Astrocyte of the spinal cord (primary cell): Measurements from ENCODE around the gene EVI5.

Experiments
- DNase-seq: peaks from one replicate; pipeline ENCODE4 v3.0.0; 2011; ENCODE audit warnings: low read depth, low spot score
- H3K4me3 ChIP-seq: 2 replicates; pipeline ENCODE4 v1.5.1; 2011; ENCODE audit warnings: low read depth, mild to moderate bottlenecking, low read length, moderate library complexity
- CTCF ChIP-seq: IDR thresholded peaks from 2 replicates; pipeline ENCODE4 v1.5.1; 2012; ENCODE audit warnings: low read depth, mild to moderate bottlenecking, low read length, inconsistent platforms
- in situ Hi-C: cut with HindIII; loops from 2 replicates; pipeline ENCODE4 v1.10.0; 2017; ENCODE audit warnings: low sequenced_read_pairs

The EVI5 gene

GRCh38 chr1:92488832-92489231, 296.1 kb downstream of the EVI5 start:
- DNase-seq, result no peak
- in situ Hi-C loops, result no loop called here
- no peak for TF ChIP-seq CTCF
- H3K4me3 ChIP-seq, result no peak overlapping the region

GRCh38 chr1:92488416-92488815, 296.5 kb downstream of the EVI5 start:
- in situ Hi-C loops, result no loop called here
- no peak overlapping the region for H3K4me3 ChIP-seq
- no peak for TF ChIP-seq CTCF

GRCh38 chr1:92487078-92487605, 297.8 kb downstream of the EVI5 start:
- no peak overlapping the region for H3K4me3 ChIP-seq
- in situ Hi-C loops, result no loop called here
- TF ChIP-seq CTCF, result no peak
- DNase-seq, result no peak

More at GRCh38 chr1:92488416-92488815, 296.5 kb downstream of the EVI5 start:
- no peak for DNase-seq

- no peak for DNase-seq
- peak within 1 kb of the TSS; percentile 40 for H3K4me3 ChIP-seq
- TF ChIP-seq CTCF, result no peak
- in situ Hi-C loops, result no loop called here
These were observed 298.4 kb downstream of the EVI5 start, which contains the start of gene GFI1 for GRCh38 chr1:92486251-92487077. Gene GFI1 (minus strand): TSS chr1:92486925. CDS start chr1:92483487, 3,438 bp downstream.

- peak; percentile 46 for TF ChIP-seq CTCF
- in situ Hi-C loops, result no loop called here
- peak; percentile 35 for DNase-seq
These were observed 299.3 kb downstream of the EVI5 start for GRCh38 chr1:92485381-92486250.

More at GRCh38 chr1:92485381-92486250, 299.3 kb downstream of the EVI5 start:
- peak overlapping the region; percentile 40 for H3K4me3 ChIP-seq
